Cardiac muscle cell (in vitro differentiated cells and primary cell): ENCODE measurements around the gene PSMA1. TPM values are rescaled to one million over a fixed set of nuclear protein-coding genes. Genes with fewer than 3 reads are reported as not detected.

ENCODE experiments used
- DNase-seq, 2 donors: peaks; one replicate each; pipeline versions ENCODE4 v3.0.0 to v3.0.0-alpha.2; 2010 to 2017; ENCODE audit warnings: low read depth in 1 of 2, low spot score in 1 of 2
- H3K27ac ChIP-seq: fragments of 200-600 bp; sonication (generic); 2 replicates; pipeline ENCODE4 v1.5.1; 2016
- H3K27me3 ChIP-seq: fragments of 200-600 bp; sonication (generic); 2 replicates; pipeline ENCODE4 v1.6.0; 2016; ENCODE audit warnings: control low read depth
- H3K36me3 ChIP-seq: fragments of 200-600 bp; sonication (generic); 2 replicates; pipeline ENCODE4 v1.5.1; 2016; ENCODE audit warnings: control low read depth
- H3K4me1 ChIP-seq: fragments of 200-600 bp; sonication (generic); 2 replicates; pipeline ENCODE4 v1.8.1; 2017; ENCODE audit warnings: low read depth, mild to moderate bottlenecking, mixed run types
- H3K4me3 ChIP-seq: fragments of 200-600 bp; sonication (generic); 2 replicates; pipeline ENCODE4 v1.5.1; 2016; ENCODE audit warnings: mild to moderate bottlenecking
- H3K9me3 ChIP-seq: fragments of 200-600 bp; sonication (generic); 2 replicates; pipeline ENCODE4 v1.5.1; 2017; ENCODE audit warnings: low read depth, mild to moderate bottlenecking, control low read depth
- CTCF ChIP-seq: IDR thresholded peaks from 2 replicates; pipeline ENCODE4 v1.5.1; 2012; ENCODE audit warnings: low read depth, mild to moderate bottlenecking, low read length
- polyA plus RNA-seq: library from polyadenylated mRNA; unstranded; fragments of >200 nt; fragmentation: Nextera tagmentation; extraction: Ambion mirVana; gene quantifications from 2 replicates; pipeline ENCODE4 v1.2.1, GENCODE V29; 2016
- total RNA-seq: library from RNA; depleted of rRNA; stranded (reverse); fragments of >200 nt; gene quantifications from 2 replicates; pipeline ENCODE4 v1.2.3, GENCODE V29; 2016

Gene PSMA1
- total and polyA plus RNA-seq, 2 experiments from 2014 or later, result 88.9 to 403 TPM

- Histone ChIP-seq H3K4me3 (no peak overlapping the region), H3K9me3 (no peaks in the 10 kb centered on the region), H3K27ac (no peak overlapping the region), H3K4me1 (peaks cover 4% of the 10 kb centered on the region), H3K27me3 (no peaks in the 10 kb centered on the region), H3K36me3 (peaks cover 78% of the 10 kb centered on the region)
- no peak for DNase-seq
- TF ChIP-seq CTCF, result no peak
Observed at GRCh38 chr11:14513800-14514199, 6.4 kb downstream of the PSMA1 start.

GRCh38 chr11:14506532-14506931 is 13.7 kb downstream of the PSMA1 start:
- Histone ChIP-seq H3K27me3 (no peaks in the 10 kb centered on the region), H3K27ac (no peak overlapping the region), H3K9me3 (no peaks in the 10 kb centered on the region), H3K4me1 (no peaks in the 10 kb centered on the region), H3K4me3 (no peak overlapping the region), H3K36me3 (peaks cover 64% of the 10 kb centered on the region)
- peak in 1 of 2 donors; percentile 8 for DNase-seq
- no peak for TF ChIP-seq CTCF

GRCh38 chr11:14503023-14503422 is 17.2 kb downstream of the PSMA1 start:
- DNase-seq, result no peak
- Histone ChIP-seq H3K4me3 (no peak overlapping the region), H3K9me3 (no peaks in the 10 kb centered on the region), H3K27me3 (no peaks in the 10 kb centered on the region), H3K4me1 (peaks cover 5% of the 10 kb centered on the region), H3K36me3 (peaks cover 46% of the 10 kb centered on the region), H3K27ac (no peak overlapping the region)
- no peak for TF ChIP-seq CTCF

- no peak for TF ChIP-seq CTCF
- Histone ChIP-seq H3K4me3 (no peak overlapping the region), H3K9me3 (no peaks in the 10 kb centered on the region), H3K27ac (no peak overlapping the region), H3K4me1 (peaks cover 5% of the 10 kb centered on the region), H3K27me3 (no peaks in the 10 kb centered on the region), H3K36me3 (peaks cover 41% of the 10 kb centered on the region)
- no peak for DNase-seq
Observed at GRCh38 chr11:14502039-14502438, 18.1 kb downstream of the PSMA1 start.

GRCh38 chr11:14500181-14500651 is 20.0 kb downstream of the PSMA1 start:
- Histone ChIP-seq H3K4me1 (peaks cover 5% of the 10 kb centered on the region), H3K27me3 (no peaks in the 10 kb centered on the region), H3K9me3 (no peaks in the 10 kb centered on the region), H3K36me3 (peaks cover 31% of the 10 kb centered on the region), H3K27ac (peak overlapping the region; percentile 93), H3K4me3 (peak overlapping the region; percentile 88)
- TF ChIP-seq CTCF, result no peak
- DNase-seq, result peak; percentile 42 to 62
